SU-DHL-6 (cell line): ENCODE results near the gene MRPL34.

Experiments
- CTCF ChIP-seq: fragments of 200-600 bp; sonication (generic); IDR thresholded peaks from one replicate; pipeline ENCODE4 v1.5.1; 2017; ENCODE audit warnings: antibody characterized with exemption, mild to moderate bottlenecking, low read length, moderate library complexity; ENCODE audit not compliant: insufficient read depth, poor library complexity, severe bottlenecking
- EZH2phosphoT487 ChIP-seq: fragments of 200-600 bp; sonication (generic), shearing (Covaris generic); conservative IDR thresholded peaks from 2 replicates; pipeline ENCODE4 v1.6.1; 2018; ENCODE audit warnings: mild to moderate bottlenecking, antibody characterized with exemption, low read length, moderate library complexity, mixed read lengths

GRCh38 chr19:17311455-17312188 lies 6.0 kb downstream of the MRPL34 start:
- no peak for TF ChIP-seq CTCF
- TF ChIP-seq EZH2phosphoT487 = no peak
